T-cell (primary cell): ENCODE measurements around the gene RABGAP1L. TPM values are rescaled to one million over a fixed set of nuclear protein-coding genes. Genes with fewer than 3 reads are reported as not detected.
"Not testable (repeated sequence)": the region's sequence is repeated elsewhere in the genome, so short reads cannot be mapped to it uniquely, and the experiment has no call there.

Experiments used
- ATAC-seq, 4 experiments: fragments of 200-7000 bp in 3 of 4; fragments of 150-1000 bp in 1 of 4; cut with Tn5 transposase; replicated peaks in 1 of 4; 1 replicate in 3 of 4; 2 replicates in 1 of 4; pipeline ENCODE4 v1.10.0; 2021; ENCODE audit warnings: moderate library complexity in 3 of 4, mild to moderate bottlenecking in 2 of 4, moderate number of reproducible peaks in 1 of 4
- CTCF ChIA-PET, 2 donors: fragments of 300-600 bp; sonication (Branson Sonifier 250); formaldehyde crosslinking; loops; one replicate each; lab custom pipeline; 2022; ENCODE audit warnings: antibody characterized with exemption in 2 of 2; lab: Charles Lee
- POLR2A ChIA-PET, 2 donors: fragments of 300-600 bp; sonication (Branson Sonifier 250); formaldehyde crosslinking; loops; one replicate each; lab custom pipeline; 2022; ENCODE audit warnings: antibody characterized with exemption in 2 of 2; lab: Charles Lee
- DNase-seq, 35 experiments: peaks; one replicate each; pipeline versions ENCODE4 v3.0.0 to v3.0.0-alpha.2; 2013 to 2023
- H3K27ac ChIP-seq: one replicate; pipeline ENCODE4 v1.5.1; 2013; ENCODE audit warnings: low read length
- H3K27me3 ChIP-seq, 2 experiments: replicated peaks in 1 of 2; 1 replicate in 1 of 2; 2 replicates in 1 of 2; pipeline versions ENCODE4 v1.6.1 to v1.7.0; 2013; ENCODE audit warnings: low read length in 1 of 2, mixed read lengths in 1 of 2; ENCODE audit not compliant: control insufficient read depth in 2 of 2, insufficient read depth in 2 of 2; ENCODE audit errors: extremely low read depth in 1 of 2
- H3K36me3 ChIP-seq, 2 donors: 1 replicate in 1 of 2; 2 replicates in 1 of 2; pipeline versions ENCODE4 v1.6.1 to v1.7.0; 2013; ENCODE audit warnings: low read length in 1 of 2; ENCODE audit not compliant: control insufficient read depth in 2 of 2, insufficient read depth in 1 of 2; ENCODE audit errors: extremely low read depth in 1 of 2
- H3K4me1 ChIP-seq, 2 experiments: 1 replicate in 1 of 2; 2 replicates in 1 of 2; pipeline versions ENCODE4 v1.6.1 to v1.7.0; 2013; ENCODE audit warnings: low read length in 2 of 2, mixed read lengths in 1 of 2; ENCODE audit not compliant: insufficient read depth in 2 of 2, control insufficient read depth in 1 of 2; ENCODE audit errors: extremely low read depth in 1 of 2
- H3K4me3 ChIP-seq, 2 donors: 1 replicate in 1 of 2; 2 replicates in 1 of 2; pipeline versions ENCODE4 v1.5.1 to v1.7.0; 2013; ENCODE audit warnings: mild to moderate bottlenecking in 2 of 2, low read length in 1 of 2, moderate library complexity in 1 of 2; ENCODE audit not compliant: control insufficient read depth in 1 of 2; ENCODE audit errors: extremely low read depth in 1 of 2
- H3K9me3 ChIP-seq: 2 replicates; pipeline ENCODE4 v1.7.0; 2013
- H3K27ac Mint-ChIP-seq, 2 donors: one replicate each; pipeline ENCODE4 v1.8.0; 2020 to 2021; ENCODE audit warnings: mild to moderate bottlenecking in 2 of 2, mixed read lengths in 2 of 2
- H3K27me3 Mint-ChIP-seq, 2 donors: one replicate each; pipeline ENCODE4 v1.8.0; 2021 to 2022; ENCODE audit warnings: mixed read lengths in 2 of 2
- H3K36me3 Mint-ChIP-seq: one replicate; pipeline ENCODE4 v1.8.0; 2021; ENCODE audit warnings: mixed read lengths
- H3K4me1 Mint-ChIP-seq, 3 donors: one replicate each; pipeline ENCODE4 v1.8.0; 2020 to 2022; ENCODE audit warnings: mixed read lengths in 3 of 3, mild to moderate bottlenecking in 1 of 3
- H3K4me3 Mint-ChIP-seq, 3 donors: one replicate each; pipeline ENCODE4 v1.8.0; 2020 to 2022; ENCODE audit warnings: mild to moderate bottlenecking in 3 of 3, mixed read lengths in 3 of 3, moderate library complexity in 3 of 3
- H3K9me3 Mint-ChIP-seq, 3 donors: one replicate each; pipeline ENCODE4 v1.8.0; 2020 to 2022; ENCODE audit warnings: mixed read lengths in 3 of 3
- WGBS: methylation state at CpG from one replicate; pipeline ENCODE4 v1.1.5; 2013; ENCODE audit warnings: missing lambda C conversion rate; ENCODE audit not compliant: insufficient coverage; 5-methylcytosine and 5-hydroxymethylcytosine counted together
- total RNA-seq, 35 experiments: library from RNA in 6 of 35; stranded (reverse) in 6 of 35; fragments of 120-200 nt in 1 of 35; gene quantifications; one replicate each; pipeline versions ENCODE4 v1.2.1 to v1.2.4 and lab custom pipeline; 2013 to 2026

RABGAP1L gene
- total RNA-seq, 5 donors from 2014 or later (not counting 1 experiment from before 2014, with no cell fraction given), result 75.0 to 108 (median 82.3) TPM

- DNase-seq (no peak), ATAC-seq (no peak)
- Mint-ChIP-seq H3K27me3 (no peaks in the 10 kb centered on the region), H3K4me3 (no peak overlapping the region), H3K27ac (no peak overlapping the region), H3K4me1 (no peaks in the 10 kb centered on the region), H3K36me3 (peaks cover 46% of the 10 kb centered on the region), H3K9me3 (peaks cover 8 to 17% (median 9%) of the 10 kb centered on the region in 3 donors)
- Histone ChIP-seq H3K4me1 (no peaks in the 10 kb centered on the region), H3K36me3 (no peaks in the 10 kb centered on the region), H3K27me3 (no peaks in the 10 kb centered on the region), H3K4me3 (no peak overlapping the region), H3K27ac (no peak overlapping the region), H3K9me3 (no peaks in the 10 kb centered on the region)
- CTCF ChIA-PET, result no interaction called here
- 100% methylated on average over 1 of the region's 3 CpGs for WGBS
- POLR2A ChIA-PET, result interaction anchor here in 1 of 2 donors (0.7 kb wide), 1 partner anchor 1884 kb away, joined by 5 read pairs; no protein-coding TSS in a partner anchor
Observed at GRCh38 chr1:174550296-174550695, 391.0 kb downstream of the RABGAP1L start.

DNA sequence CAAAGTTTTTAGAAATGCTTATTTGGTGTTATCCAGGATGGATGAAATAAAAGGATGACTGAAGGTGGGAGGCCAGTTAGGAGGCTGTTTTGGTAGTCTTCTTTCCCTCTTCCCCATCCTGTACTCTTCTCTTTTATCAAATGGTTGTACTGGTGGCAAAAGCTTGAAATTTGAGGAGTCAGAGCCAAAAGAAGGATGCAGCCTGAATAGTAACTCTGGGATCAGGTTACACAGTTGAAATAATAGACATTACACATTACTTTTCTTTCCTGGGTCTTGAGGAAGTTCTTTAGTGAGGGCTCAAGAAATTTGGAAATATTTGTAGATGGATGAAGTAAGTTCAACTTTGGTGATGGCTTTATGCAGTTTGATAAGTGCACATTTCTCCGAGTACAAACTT is 397.1 kb downstream of the RABGAP1L start:
- POLR2A ChIA-PET, result no interaction called here
- WGBS, result no CpG with 5 or more reads among the region's 1 CpG
- H3K36me3 Mint-ChIP-seq, result peaks cover 57% of the 10 kb centered on the region

DNA sequence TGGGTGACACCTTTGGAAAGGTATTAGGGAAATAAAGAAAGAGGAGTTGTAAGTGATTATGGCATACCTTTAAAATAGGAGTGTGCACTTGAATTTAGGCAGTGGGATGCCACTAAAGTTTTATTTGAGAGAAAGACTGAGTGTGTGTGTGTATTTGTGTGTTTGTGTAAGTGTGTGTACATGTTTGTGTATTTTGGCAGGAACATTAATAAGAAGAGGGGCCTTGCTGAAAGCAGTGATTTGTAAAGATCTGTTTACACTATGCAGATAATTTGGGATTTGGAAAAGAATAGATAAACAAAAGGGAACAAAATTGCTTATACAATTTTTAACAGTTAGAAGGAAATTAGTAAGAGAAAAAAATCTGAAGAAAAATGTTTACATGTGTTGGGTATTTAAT is 409.2 kb downstream of the RABGAP1L start:
- POLR2A ChIA-PET, result no interaction called here
- Mint-ChIP-seq H3K27ac (no peak overlapping the region), H3K9me3 (peaks cover 4 to 17% (median 17%) of the 10 kb centered on the region in 3 donors), H3K4me3 (no peak overlapping the region), H3K27me3 (no peaks in the 10 kb centered on the region), H3K4me1 (peaks cover 0 to 5% (median 0%) of the 10 kb centered on the region in 3 donors), H3K36me3 (peaks cover 56% of the 10 kb centered on the region)
- Histone ChIP-seq H3K4me3 (no peak overlapping the region), H3K36me3 (no peaks in the 10 kb centered on the region), H3K4me1 (no peaks in the 10 kb centered on the region), H3K9me3 (no peaks in the 10 kb centered on the region), H3K27me3 (no peaks in the 10 kb centered on the region), H3K27ac (no peak overlapping the region)
- ATAC-seq (no peak), DNase-seq (no peak)
- CTCF ChIA-PET, result no interaction called here

More for the DNA sequence above, 397.1 kb downstream of the RABGAP1L start:
- H3K4me3 ChIP-seq, result no peak overlapping the region
- no peak overlapping the region for H3K27ac Mint-ChIP-seq
- CTCF ChIA-PET, result no interaction called here
- no peaks in the 10 kb centered on the region for H3K27me3 Mint-ChIP-seq
- no peaks in the 10 kb centered on the region for H3K4me1 Mint-ChIP-seq
- no peaks in the 10 kb centered on the region for H3K9me3 ChIP-seq
- ATAC-seq (no peak), DNase-seq (no peak)
- H3K27me3 ChIP-seq, result no peaks in the 10 kb centered on the region
- H3K36me3 ChIP-seq, result no peaks in the 10 kb centered on the region
- H3K9me3 Mint-ChIP-seq, result peaks cover 8 to 11% (median 9%) of the 10 kb centered on the region in 3 donors
- no peak overlapping the region for H3K27ac ChIP-seq
- H3K4me3 Mint-ChIP-seq, result no peak overlapping the region
- no peaks in the 10 kb centered on the region for H3K4me1 ChIP-seq

DNA sequence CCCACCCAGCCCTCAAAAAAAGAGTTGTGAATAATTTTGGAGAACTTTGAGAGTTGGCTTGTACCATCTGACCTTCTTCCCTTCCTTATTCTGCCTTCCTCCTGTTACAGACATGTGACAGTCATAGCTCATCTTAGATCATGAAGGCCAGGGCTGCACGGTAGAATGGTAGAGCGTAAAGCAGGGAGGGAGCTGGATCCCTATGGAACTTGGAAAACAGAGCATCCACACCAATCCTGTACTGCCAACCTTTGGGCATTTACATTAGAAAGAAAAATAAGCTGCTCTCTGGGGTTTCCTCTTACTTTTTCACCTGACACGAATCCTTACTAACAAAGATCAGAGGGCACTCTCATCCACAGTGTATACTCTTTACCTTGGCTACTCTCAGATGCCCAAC is 409.9 kb downstream of the RABGAP1L start:
- ChIA-PET CTCF (no interaction called here), POLR2A (no interaction called here)
- Histone ChIP-seq H3K27ac (no peak overlapping the region), H3K27me3 (no peaks in the 10 kb centered on the region), H3K36me3 (no peaks in the 10 kb centered on the region), H3K9me3 (peaks cover 2% of the 10 kb centered on the region), H3K4me3 (no peak overlapping the region), H3K4me1 (no peaks in the 10 kb centered on the region)
- ATAC-seq (no peak), DNase-seq (no peak)
- no peaks in the 10 kb centered on the region for H3K27me3 Mint-ChIP-seq
- peaks cover 0 to 5% (median 0%) of the 10 kb centered on the region in 3 donors for H3K4me1 Mint-ChIP-seq
- no peak overlapping the region for H3K4me3 Mint-ChIP-seq
- H3K9me3 Mint-ChIP-seq, result peaks cover 4 to 22% (median 21%) of the 10 kb centered on the region in 3 donors
- WGBS, result no CpG with 5 or more reads among the region's 3 CpGs
- H3K27ac Mint-ChIP-seq, result no peak overlapping the region
- peaks cover 61% of the 10 kb centered on the region for H3K36me3 Mint-ChIP-seq

- H3K4me1 Mint-ChIP-seq, result no peaks in the 10 kb centered on the region
- no peak overlapping the region for H3K27ac Mint-ChIP-seq
- Histone ChIP-seq H3K9me3 (peaks cover 2% of the 10 kb centered on the region), H3K36me3 (no peaks in the 10 kb centered on the region), H3K27me3 (no peaks in the 10 kb centered on the region), H3K4me1 (no peaks in the 10 kb centered on the region), H3K27ac (no peak overlapping the region), H3K4me3 (no peak overlapping the region)
- H3K36me3 Mint-ChIP-seq, result peaks cover 67% of the 10 kb centered on the region
- no peak overlapping the region for H3K4me3 Mint-ChIP-seq
- POLR2A ChIA-PET, result no interaction called here
- H3K9me3 Mint-ChIP-seq, result peaks cover 15 to 44% (median 34%) of the 10 kb centered on the region in 3 donors
- H3K27me3 Mint-ChIP-seq, result no peaks in the 10 kb centered on the region
- ATAC-seq (no peak), DNase-seq (no peak)
- CTCF ChIA-PET, result no interaction called here
- WGBS, result no CpG with 5 or more reads among the region's 1 CpG
Observed at GRCh38 chr1:174572771-174573170, 413.5 kb downstream of the RABGAP1L start.

DNA sequence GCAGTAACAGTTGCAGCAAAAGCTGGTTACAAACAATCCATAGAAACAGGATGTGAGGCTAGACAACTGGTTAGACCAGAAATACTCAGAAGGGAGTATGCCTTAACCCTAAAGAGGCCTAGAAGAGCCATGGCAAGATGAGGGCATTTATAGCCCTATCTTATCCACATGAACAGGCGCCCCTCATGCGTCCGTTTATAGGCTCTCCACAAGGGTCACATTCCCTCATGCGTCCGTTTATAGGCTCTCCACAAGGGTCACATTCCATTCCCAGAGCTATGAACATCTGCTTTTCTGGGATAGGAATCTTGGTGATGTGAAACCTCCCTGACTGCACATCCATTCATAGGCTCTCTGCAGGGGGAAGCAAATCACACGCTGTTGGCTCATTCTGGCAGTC is 416.8 kb downstream of the RABGAP1L start:
- H3K36me3 ChIP-seq, H3K4me1 ChIP-seq, H3K27ac Mint-ChIP-seq, H3K9me3 ChIP-seq, H3K27me3 Mint-ChIP-seq, CTCF ChIA-PET, H3K4me1 Mint-ChIP-seq, POLR2A ChIA-PET, ATAC-seq, DNase-seq, H3K4me3 ChIP-seq, H3K27ac ChIP-seq, H3K4me3 Mint-ChIP-seq, H3K27me3 ChIP-seq: not testable (repeated sequence)
- peaks cover 15 to 41% (median 34%) of the 10 kb centered on the region in 3 donors for H3K9me3 Mint-ChIP-seq
- peaks cover 55% of the 10 kb centered on the region for H3K36me3 Mint-ChIP-seq
- whole genome bisulfite sequencing, result no CpG with 5 or more reads among the region's 6 CpGs

GRCh38 chr1:174577681-174578080 is 418.4 kb downstream of the RABGAP1L start:
- H3K9me3 ChIP-seq, result peaks cover 2% of the 10 kb centered on the region
- no peak overlapping the region for H3K4me3 ChIP-seq
- H3K27ac ChIP-seq, result no peak overlapping the region
- H3K27ac Mint-ChIP-seq, result no peak overlapping the region
- no peak overlapping the region for H3K4me3 Mint-ChIP-seq
- H3K9me3 Mint-ChIP-seq, result peaks cover 19 to 37% (median 28%) of the 10 kb centered on the region in 3 donors
- peaks cover 51% of the 10 kb centered on the region for H3K36me3 Mint-ChIP-seq
- ATAC-seq (no peak), DNase-seq (no peak)
- no peaks in the 10 kb centered on the region for H3K36me3 ChIP-seq
- no peaks in the 10 kb centered on the region for H3K27me3 ChIP-seq
- H3K27me3 Mint-ChIP-seq, result no peaks in the 10 kb centered on the region
- POLR2A ChIA-PET, result no interaction called here
- no peaks in the 10 kb centered on the region for H3K4me1 Mint-ChIP-seq
- CTCF ChIA-PET, result no interaction called here
- no peaks in the 10 kb centered on the region for H3K4me1 ChIP-seq
